ENCODE results near the gene PCGF5. TPM values are rescaled to one million over a fixed set of nuclear protein-coding genes. Genes with fewer than 3 reads are reported as not detected.

Gene PCGF5
- total RNA-seq, 3 donors from 2014 or later (not counting 1 experiment from before 2014, with no cell fraction given): 52.5 to 60.2 (median 58.6) TPM

GRCh38 chr10:91190388-91190870, 30.0 kb upstream of the PCGF5 start:
- no peaks in the 10 kb centered on the region for H3K36me3 ChIP-seq (ENCODE audit: control insufficient read depth, insufficient read depth, low read length)
- DNase-seq (no peak), ATAC-seq (no peak)
- H3K4me3 ChIP-seq (ENCODE audit: low read length): no peak overlapping the region
- Mint-ChIP-seq H3K27me3 (ENCODE audit: low read depth in 2 of 2) (no peaks in the 10 kb centered on the region), H3K4me3 (no peak overlapping the region), H3K36me3 (no peaks in the 10 kb centered on the region), H3K4me1 (peaks cover 50 to 52% of the 10 kb centered on the region in 2 donors), H3K9me3 (no peaks in the 10 kb centered on the region), H3K27ac (peak overlapping the region in 1 of 2 donors; percentile 29)
- no peaks in the 10 kb centered on the region for H3K27me3 ChIP-seq (ENCODE audit: control insufficient read depth, insufficient read depth, low read length)
- TF ChIP-seq CTCF (IDR thresholded peaks at IDR 0.05): no peak
- no CpG with 5 or more reads among the region's 1 CpG for WGBS (ENCODE audit: insufficient coverage)
- H3K9me3 ChIP-seq (ENCODE audit: control insufficient read depth, insufficient read depth, low read length): no peaks in the 10 kb centered on the region
- H3K27ac ChIP-seq (ENCODE audit: low read length): no peak overlapping the region
- intact Hi-C loops (cut with micrococcal nuclease): no loop called here
- peaks cover 2% of the 10 kb centered on the region for H3K4me1 ChIP-seq (ENCODE audit: control insufficient read depth, insufficient read depth, low read length)

GRCh38 chr10:91190876-91191583, 29.4 kb upstream of the PCGF5 start:
- Mint-ChIP-seq H3K27me3 (ENCODE audit: low read depth in 2 of 2) (no peaks in the 10 kb centered on the region), H3K27ac (peak overlapping the region in 1 of 2 donors; percentile 29), H3K36me3 (no peaks in the 10 kb centered on the region), H3K4me1 (peaks cover 45 to 46% of the 10 kb centered on the region in 2 donors), H3K9me3 (no peaks in the 10 kb centered on the region), H3K4me3 (no peak overlapping the region)
- TF ChIP-seq CTCF (IDR thresholded peaks at IDR 0.05): no peak
- DNase-seq: no peak
- Histone ChIP-seq H3K36me3 (ENCODE audit: control insufficient read depth, insufficient read depth, low read length) (no peaks in the 10 kb centered on the region), H3K4me3 (ENCODE audit: low read length) (no peak overlapping the region), H3K9me3 (ENCODE audit: control insufficient read depth, insufficient read depth, low read length) (no peaks in the 10 kb centered on the region), H3K4me1 (ENCODE audit: control insufficient read depth, insufficient read depth, low read length) (peaks cover 2% of the 10 kb centered on the region), H3K27me3 (ENCODE audit: control insufficient read depth, insufficient read depth, low read length) (no peaks in the 10 kb centered on the region), H3K27ac (ENCODE audit: low read length) (no peak overlapping the region)
- WGBS (ENCODE audit: insufficient coverage): 82% methylated on average over 2 of the region's 2 CpGs
- intact Hi-C loops (cut with micrococcal nuclease): no loop called here
- ATAC-seq: peak; percentile 45 to 67 (median 46)

- H3K27ac Mint-ChIP-seq: no peak overlapping the region
Observed at GRCh38 chr10:91191584-91191919, 28.9 kb upstream of the PCGF5 start.

More at GRCh38 chr10:91191584-91191919, 28.9 kb upstream of the PCGF5 start:
- H3K4me3 Mint-ChIP-seq: no peak overlapping the region
- TF ChIP-seq CTCF (IDR thresholded peaks at IDR 0.05): no peak
- H3K27me3 Mint-ChIP-seq (ENCODE audit: low read depth in 2 of 2): no peaks in the 10 kb centered on the region
- Histone ChIP-seq H3K36me3 (ENCODE audit: control insufficient read depth, insufficient read depth, low read length) (no peaks in the 10 kb centered on the region), H3K27me3 (ENCODE audit: control insufficient read depth, insufficient read depth, low read length) (no peaks in the 10 kb centered on the region), H3K4me3 (ENCODE audit: low read length) (no peak overlapping the region), H3K4me1 (ENCODE audit: control insufficient read depth, insufficient read depth, low read length) (peaks cover 2% of the 10 kb centered on the region), H3K27ac (ENCODE audit: low read length) (no peak overlapping the region), H3K9me3 (ENCODE audit: control insufficient read depth, insufficient read depth, low read length) (no peaks in the 10 kb centered on the region)
- H3K9me3 Mint-ChIP-seq: no peaks in the 10 kb centered on the region
- DNase-seq (no peak), ATAC-seq (no peak)
- peaks cover 42 to 43% of the 10 kb centered on the region in 2 donors for H3K4me1 Mint-ChIP-seq
- intact Hi-C loops (cut with micrococcal nuclease): no loop called here
- no peaks in the 10 kb centered on the region for H3K36me3 Mint-ChIP-seq
